Measurements from ENCODE around the gene TNRC18. TPM values are rescaled to one million over a fixed set of nuclear protein-coding genes. Genes with fewer than 3 reads are reported as not detected.

Gene TNRC18
- total and polyA plus RNA-seq, 2 of the 8 experiments (the other 6 are each of a cell fraction or from before 2014, with no cell fraction given): 1.7 to 8.6 TPM

DNA sequence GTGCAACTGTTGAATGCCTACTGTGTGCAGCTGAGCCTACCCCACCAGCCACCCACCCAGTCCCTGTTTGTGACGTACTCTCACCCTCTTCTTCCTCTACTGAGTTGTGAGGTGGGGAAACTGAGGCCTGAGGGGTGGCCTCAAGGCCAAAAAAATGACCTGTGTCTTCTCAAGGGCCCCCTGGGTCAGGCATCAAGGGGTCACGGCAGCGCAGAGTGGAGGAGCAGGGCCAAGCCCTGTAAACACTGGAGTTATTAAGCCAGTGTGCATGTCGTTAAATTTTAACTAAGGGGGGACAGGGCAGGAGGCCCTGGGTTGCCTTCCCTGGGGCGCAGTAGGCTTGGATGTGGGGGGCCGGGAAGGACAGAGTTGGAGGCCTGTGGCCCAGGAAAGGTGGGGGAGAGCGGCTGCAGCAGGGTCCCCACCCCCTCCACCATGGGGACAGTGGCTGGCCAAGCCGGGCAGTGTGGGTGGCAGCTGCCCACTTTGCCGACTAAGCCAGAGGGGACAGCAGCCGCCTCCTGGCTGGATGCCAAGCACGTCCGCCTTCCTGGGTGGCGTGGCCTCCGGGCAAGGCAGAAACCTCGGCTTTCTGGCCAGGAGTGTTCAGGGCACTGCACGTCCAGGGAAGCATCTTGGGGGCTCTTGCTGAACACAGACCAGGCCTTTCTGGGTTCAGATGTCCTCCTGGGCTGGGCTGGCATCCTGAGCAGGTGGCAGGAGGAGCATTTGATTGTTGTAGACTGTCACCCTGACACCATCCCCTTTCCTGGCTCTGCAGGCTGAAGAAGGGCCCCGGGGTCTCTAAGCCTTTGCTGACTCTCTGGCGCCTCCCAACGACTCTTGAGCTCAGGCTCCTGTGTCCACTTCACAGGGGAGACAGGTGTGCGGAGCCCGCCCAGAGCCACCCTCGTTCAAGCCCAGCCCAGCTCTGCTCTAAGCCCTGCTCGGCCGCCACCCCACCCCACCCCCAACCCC is 139.0 kb downstream of the TNRC18 start:
- Histone ChIP-seq H4K5ac (ENCODE audit: insufficient read length, low read depth, low read length) (no peak overlapping the region), H3K4me2 (ENCODE audit: insufficient read depth in 1 of 2, low read depth in 2 of 2, low read length in 2 of 2) (peak overlapping the region in 1 of 2 experiments; percentile 36; a peak in 1 of 4 replicates), H3K4me1 (replicated peaks in 1 of 4; ENCODE audit: control insufficient read depth in 3 of 4, insufficient read depth in 4 of 4, low read length in 3 of 4) (peaks cover 0 to 3% (median 3%) of the 10 kb centered on the region in 4 experiments; a peak in 5 of 7 replicates), H2BK120ac (replicated peaks; ENCODE audit: low read depth, low read length) (no peak overlapping the region), H3K27ac (ENCODE audit: low read depth, low read length) (no peak overlapping the region), H2BK5ac (ENCODE audit: low read depth, low read length) (no peak overlapping the region), H3K56ac (replicated peaks; ENCODE audit: insufficient read length, low read depth, low read length) (no peak overlapping the region), H3K4ac (replicated peaks; ENCODE audit: insufficient read length, low read depth, low read length) (no peak overlapping the region), H3K79me1 (ENCODE audit: low read depth, low read length) (no peaks in the 10 kb centered on the region), H3K23me2 (ENCODE audit: low read depth, low read length) (peaks cover 5% of the 10 kb centered on the region; the same call in 1 of the 2 replicates), H4K91ac (replicated peaks; ENCODE audit: insufficient read length, low read length) (no peak overlapping the region), H2BK20ac (ENCODE audit: low read length) (no peak overlapping the region), H3K9ac (replicated peaks in 1 of 4; ENCODE audit: extremely low read depth in 1 of 4, low read depth in 3 of 4, low read length in 3 of 4) (no peak overlapping the region), H4K8ac (ENCODE audit: extremely low read depth, insufficient read depth, low read length) (no peak overlapping the region), H3K79me2 (ENCODE audit: control insufficient read depth in 1 of 2, insufficient read depth in 2 of 2, low read length in 2 of 2) (no peaks in the 10 kb centered on the region), H3K36me3 (ENCODE audit: control insufficient read depth in 2 of 4, insufficient read depth in 4 of 4, low read length in 3 of 4) (peaks cover 0 to 4% (median 0%) of the 10 kb centered on the region in 4 experiments; a peak in 2 of 8 replicates), H2BK15ac (ENCODE audit: low read length) (no peak overlapping the region), H3K23ac (ENCODE audit: insufficient read length) (no peak overlapping the region), H3K9me3 (ENCODE audit: insufficient read depth in 2 of 2, low read depth in 1 of 2, low read length in 1 of 2) (no peaks in the 10 kb centered on the region), H3K14ac (ENCODE audit: insufficient read length) (no peak overlapping the region), H2BK12ac (ENCODE audit: low read depth, low read length) (no peak overlapping the region), H4K20me1 (replicated peaks in 1 of 2; ENCODE audit: control insufficient read depth in 1 of 2, insufficient read depth in 2 of 2, low read length in 2 of 2) (peaks cover 0 to 1% of the 10 kb centered on the region in 2 experiments), H3K18ac (ENCODE audit: extremely low read depth, low read length) (no peak overlapping the region; the same call in 1 of the 2 replicates), H2AK5ac (ENCODE audit: low read depth, low read length) (no peak overlapping the region), H2AFZ (ENCODE audit: low read length) (no peak overlapping the region), H3K27me3 (replicated peaks in 1 of 4; ENCODE audit: control insufficient read depth in 3 of 4, extremely low read depth in 1 of 4, insufficient read depth in 3 of 4, low read length in 3 of 4) (peaks cover 0 to 16% (median 11%) of the 10 kb centered on the region in 4 experiments; a peak in 6 of 7 replicates), H3K4me3 (ENCODE audit: extremely low read depth in 1 of 4, insufficient read depth in 2 of 4, low read depth in 3 of 4, low read length in 4 of 4) (no peak overlapping the region)
- no peak for FAIRE-seq
- ChIA-PET CTCF (ENCODE audit: partially characterized antibody) (interaction anchor here (0.6 to 2.6 kb wide), 23 partner anchors 10 to 353 kb away, joined by 3 to 16 read pairs (median 3); no protein-coding TSS in a partner anchor), POLR2A (ENCODE audit: partially characterized antibody) (interaction anchor here (0.8 to 2.1 kb wide), 4 partner anchors 11 to 167 kb away, joined by 3 to 10 read pairs (median 3); no protein-coding TSS in a partner anchor)
- DNase-seq (ENCODE audit: low read depth in 1 of 2, low spot score in 2 of 2): peak; percentile 49 to 82
- WGBS, 2 experiments (ENCODE audit: extremely low coverage in 1 of 2, insufficient coverage in 1 of 2, insufficient read length in 1 of 2, insufficient replicate concordance in 2 of 2, low coverage in 1 of 2, low lambda C conversion rate in 2 of 2, missing lambda C conversion rate in 1 of 2): 55% methylated on average over 21 of the region's 24 CpGs; no CpG with 5 or more reads in 1 of the 2 experiments
- TF ChIP-seq CHD1 (IDR thresholded peaks at IDR 0.05; ENCODE audit: low read depth, low read length) (no peak), EGR1 (IDR thresholded peaks at IDR 0.05; ENCODE audit: borderline replicate concordance, low read depth, low read length) (no peak), BRCA1 (IDR thresholded peaks at IDR 0.05; ENCODE audit: low read depth, low read length) (no peak), KDM5A (IDR thresholded peaks at IDR 0.05; ENCODE audit: low read length) (no peak), ASH2L (IDR thresholded peaks at IDR 0.05; ENCODE audit: low read length) (no peak), RAD21 (IDR thresholded peaks at IDR 0.05 in 1 of 2, conservative IDR thresholded peaks at IDR 0.05 in 1 of 2; ENCODE audit: low read depth in 2 of 2, low read length in 2 of 2) (peak; percentile 80 to 86), TCF12 (IDR thresholded peaks at IDR 0.05; ENCODE audit: low read depth, low read length) (0 out of 2 replicates have a peak, but pooled peaks have one; percentile 37), CTCF (IDR thresholded peaks at IDR 0.05; ENCODE audit: control extremely low read depth in 1 of 3, insufficient read depth in 1 of 3, low read depth in 1 of 3, low read length in 3 of 3) (peak; percentile 66 to 79 (median 78))
